ENCODE measurements around the gene LRRC30. TPM values are rescaled to one million over a fixed set of nuclear protein-coding genes. Genes with fewer than 3 reads are reported as not detected.

Gene LRRC30
- total and polyA plus RNA-seq, 2 experiments from 2014 or later: not detected

DNA sequence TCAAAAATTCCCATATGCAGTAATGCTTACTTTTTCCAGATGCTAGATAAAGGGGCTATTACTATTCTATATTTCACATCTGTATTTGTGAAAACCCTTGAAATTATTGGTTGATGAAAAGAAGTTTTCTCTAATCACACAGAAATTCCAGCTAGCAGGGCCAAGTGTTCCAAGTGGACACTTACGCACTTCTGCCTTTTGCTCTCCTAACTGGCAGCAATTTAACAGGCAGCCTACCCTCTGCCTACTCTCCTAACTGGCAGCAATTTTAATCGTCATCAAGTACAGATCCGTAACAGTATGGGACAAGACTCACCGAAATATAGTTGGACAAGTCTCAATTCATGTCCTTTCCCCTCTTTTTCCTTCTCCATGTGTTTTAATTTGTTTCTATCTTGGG is 12.0 kb downstream of the LRRC30 start:
- WGBS (ENCODE audit: low lambda C conversion rate, missing lambda C conversion rate): 95% methylated on average over 4 of the region's 4 CpGs
- H3K27me3 ChIP-seq: no peaks in the 10 kb centered on the region
- H3K27ac ChIP-seq: no peak overlapping the region
- no peak overlapping the region for H2AFZ ChIP-seq
- DNase-seq (ENCODE audit: low spot score): no peak
- H3K79me2 ChIP-seq: no peaks in the 10 kb centered on the region
- H3K36me3 ChIP-seq (replicated peaks; ENCODE audit: insufficient read depth, low read depth): no peaks in the 10 kb centered on the region
- H3K4me1 ChIP-seq (ENCODE audit: insufficient read depth): no peaks in the 10 kb centered on the region
- H3K4me3 ChIP-seq: no peak overlapping the region
- no peaks in the 10 kb centered on the region for H3K9me2 ChIP-seq (replicated peaks; ENCODE audit: insufficient read depth)
- no peak overlapping the region for H3K4me2 ChIP-seq
- H3K9me3 ChIP-seq (ENCODE audit: low read depth): no peaks in the 10 kb centered on the region
- H4K20me1 ChIP-seq (ENCODE audit: insufficient read depth, poor library complexity, severe bottlenecking): no peaks in the 10 kb centered on the region
- TF ChIP-seq, protein P1, sequence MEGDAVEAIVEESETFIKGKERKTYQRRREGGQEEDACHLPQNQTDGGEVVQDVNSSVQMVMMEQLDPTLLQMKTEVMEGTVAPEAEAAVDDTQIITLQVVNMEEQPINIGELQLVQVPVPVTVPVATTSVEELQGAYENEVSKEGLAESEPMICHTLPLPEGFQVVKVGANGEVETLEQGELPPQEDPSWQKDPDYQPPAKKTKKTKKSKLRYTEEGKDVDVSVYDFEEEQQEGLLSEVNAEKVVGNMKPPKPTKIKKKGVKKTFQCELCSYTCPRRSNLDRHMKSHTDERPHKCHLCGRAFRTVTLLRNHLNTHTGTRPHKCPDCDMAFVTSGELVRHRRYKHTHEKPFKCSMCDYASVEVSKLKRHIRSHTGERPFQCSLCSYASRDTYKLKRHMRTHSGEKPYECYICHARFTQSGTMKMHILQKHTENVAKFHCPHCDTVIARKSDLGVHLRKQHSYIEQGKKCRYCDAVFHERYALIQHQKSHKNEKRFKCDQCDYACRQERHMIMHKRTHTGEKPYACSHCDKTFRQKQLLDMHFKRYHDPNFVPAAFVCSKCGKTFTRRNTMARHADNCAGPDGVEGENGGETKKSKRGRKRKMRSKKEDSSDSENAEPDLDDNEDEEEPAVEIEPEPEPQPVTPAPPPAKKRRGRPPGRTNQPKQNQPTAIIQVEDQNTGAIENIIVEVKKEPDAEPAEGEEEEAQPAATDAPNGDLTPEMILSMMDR (IDR thresholded peaks at IDR 0.05; ENCODE audit: poor library complexity): no peak
- TF ChIP-seq EZH2phosphoT487 (IDR thresholded peaks at IDR 0.05; ENCODE audit: low read depth, severe bottlenecking, unreplicated experiment) (no peak), EZH2 (IDR thresholded peaks at IDR 0.05; ENCODE audit: borderline replicate concordance) (no peak)

DNA sequence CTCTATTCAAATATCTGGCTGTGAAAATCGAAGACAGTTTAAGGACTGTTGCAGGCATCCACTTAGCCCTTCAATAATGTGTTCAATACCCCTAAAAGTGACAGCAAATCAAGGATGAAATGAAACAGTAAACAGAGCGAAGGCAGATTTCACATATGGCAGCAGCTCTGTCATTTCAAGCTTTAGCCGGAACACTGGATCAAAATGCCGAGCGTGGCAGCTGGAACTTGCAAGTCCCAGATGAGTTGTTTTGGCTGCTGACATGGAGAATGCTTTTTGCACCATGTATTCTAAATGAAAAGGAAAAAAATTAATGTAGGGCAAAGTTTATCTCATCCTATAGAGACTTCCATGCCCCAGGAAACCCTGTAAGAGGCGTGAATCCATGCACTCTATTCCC is 18.0 kb downstream of the LRRC30 start:
- TF ChIP-seq EZH2 (IDR thresholded peaks at IDR 0.05; ENCODE audit: borderline replicate concordance) (no peak), EZH2phosphoT487 (IDR thresholded peaks at IDR 0.05; ENCODE audit: low read depth, severe bottlenecking, unreplicated experiment) (no peak)
- TF ChIP-seq, protein P1 (IDR thresholded peaks at IDR 0.05; ENCODE audit: poor library complexity): no peak
- no peaks in the 10 kb centered on the region for H3K36me3 ChIP-seq (replicated peaks; ENCODE audit: insufficient read depth, low read depth)
- no peak overlapping the region for H3K4me3 ChIP-seq
- no peaks in the 10 kb centered on the region for H3K27me3 ChIP-seq
- H3K27ac ChIP-seq: no peak overlapping the region
- WGBS (ENCODE audit: low lambda C conversion rate, missing lambda C conversion rate): 64% methylated on average over 6 of the region's 6 CpGs
- H3K9me3 ChIP-seq (ENCODE audit: low read depth): no peaks in the 10 kb centered on the region
- H4K20me1 ChIP-seq (ENCODE audit: insufficient read depth, poor library complexity, severe bottlenecking): no peaks in the 10 kb centered on the region
- no peak for DNase-seq (ENCODE audit: low spot score)
- no peak overlapping the region for H3K4me2 ChIP-seq
- H3K79me2 ChIP-seq: no peaks in the 10 kb centered on the region
- no peaks in the 10 kb centered on the region for H3K4me1 ChIP-seq (ENCODE audit: insufficient read depth)
- H3K9me2 ChIP-seq (replicated peaks; ENCODE audit: insufficient read depth): no peaks in the 10 kb centered on the region
- H2AFZ ChIP-seq: no peak overlapping the region

DNA sequence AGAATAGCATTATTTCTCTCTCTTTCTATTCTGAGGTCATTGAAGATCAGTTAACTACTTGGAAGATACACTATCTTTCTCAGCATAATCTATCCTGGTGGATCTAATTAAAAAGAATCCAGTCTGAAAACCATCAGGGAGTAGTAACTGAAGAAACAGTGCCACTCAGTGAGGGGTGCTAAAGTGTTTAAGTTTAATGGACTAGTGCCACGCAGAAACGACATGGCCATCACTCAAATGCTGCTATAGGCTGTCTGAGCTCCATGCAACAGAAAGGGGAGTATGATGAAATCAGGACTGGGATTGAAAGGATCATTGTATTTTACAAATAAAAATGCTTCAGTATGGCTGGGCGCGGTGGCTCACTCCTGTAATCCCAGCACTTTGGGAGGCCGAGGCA is 23.3 kb downstream of the LRRC30 start:
- Histone ChIP-seq H3K79me2 (no peaks in the 10 kb centered on the region), H3K4me3 (no peak overlapping the region), H3K4me1 (ENCODE audit: insufficient read depth) (no peaks in the 10 kb centered on the region), H3K9me3 (ENCODE audit: low read depth) (no peaks in the 10 kb centered on the region), H3K27me3 (peaks cover 10% of the 10 kb centered on the region), H3K9me2 (replicated peaks; ENCODE audit: insufficient read depth) (no peaks in the 10 kb centered on the region), H2AFZ (no peak overlapping the region), H3K27ac (no peak overlapping the region), H3K36me3 (replicated peaks; ENCODE audit: insufficient read depth, low read depth) (no peaks in the 10 kb centered on the region), H4K20me1 (ENCODE audit: insufficient read depth, poor library complexity, severe bottlenecking) (no peaks in the 10 kb centered on the region), H3K4me2 (no peak overlapping the region)
- DNase-seq (ENCODE audit: low spot score): no peak
- TF ChIP-seq, protein P1 (IDR thresholded peaks at IDR 0.05; ENCODE audit: poor library complexity): no peak
- no peak for TF ChIP-seq EZH2 (IDR thresholded peaks at IDR 0.05; ENCODE audit: borderline replicate concordance)
- no peak for TF ChIP-seq EZH2phosphoT487 (IDR thresholded peaks at IDR 0.05; ENCODE audit: low read depth, severe bottlenecking, unreplicated experiment)
- 91% methylated on average over 5 of the region's 5 CpGs for WGBS (ENCODE audit: low lambda C conversion rate, missing lambda C conversion rate)

DNA sequence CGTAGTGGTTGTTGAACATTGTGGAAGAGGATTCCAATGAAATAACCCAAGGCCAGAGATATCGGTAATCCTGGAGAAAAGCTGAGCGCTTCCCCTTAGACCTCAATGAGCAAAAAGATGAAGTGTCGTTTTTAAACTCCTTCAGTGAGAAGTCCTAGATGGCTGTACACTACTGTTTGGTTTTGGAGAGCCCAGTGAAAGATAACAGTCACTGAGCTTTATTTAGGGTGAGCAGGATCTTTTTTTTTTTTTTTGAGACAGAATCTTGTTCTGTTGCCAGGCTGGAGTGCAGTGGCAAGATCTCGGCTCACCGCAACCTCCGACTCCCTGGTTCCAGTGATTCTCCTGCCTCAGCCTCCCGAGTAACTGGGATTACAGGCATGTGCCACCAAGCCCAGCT is 24.2 kb downstream of the LRRC30 start:
- no peaks in the 10 kb centered on the region for H3K9me2 ChIP-seq (replicated peaks; ENCODE audit: insufficient read depth)
- no peak overlapping the region for H2AFZ ChIP-seq
- DNase-seq (ENCODE audit: low spot score): no peak
- WGBS (ENCODE audit: low lambda C conversion rate, missing lambda C conversion rate): 92% methylated on average over 8 of the region's 8 CpGs
- no peak overlapping the region for H3K4me2 ChIP-seq
- H3K27ac ChIP-seq: no peak overlapping the region
- no peaks in the 10 kb centered on the region for H3K36me3 ChIP-seq (replicated peaks; ENCODE audit: insufficient read depth, low read depth)
- H4K20me1 ChIP-seq (ENCODE audit: insufficient read depth, poor library complexity, severe bottlenecking): no peaks in the 10 kb centered on the region
- no peak for TF ChIP-seq EZH2phosphoT487 (IDR thresholded peaks at IDR 0.05; ENCODE audit: low read depth, severe bottlenecking, unreplicated experiment)
- TF ChIP-seq, protein P1 (IDR thresholded peaks at IDR 0.05; ENCODE audit: poor library complexity): no peak
- no peak for TF ChIP-seq EZH2 (IDR thresholded peaks at IDR 0.05; ENCODE audit: borderline replicate concordance)
- no peaks in the 10 kb centered on the region for H3K79me2 ChIP-seq
- no peaks in the 10 kb centered on the region for H3K9me3 ChIP-seq (ENCODE audit: low read depth)
- H3K4me3 ChIP-seq: no peak overlapping the region
- H3K4me1 ChIP-seq (ENCODE audit: insufficient read depth): no peaks in the 10 kb centered on the region
- H3K27me3 ChIP-seq: peaks cover 10% of the 10 kb centered on the region
